HCT116 (cell line): ENCODE results near the gene FOXA2. TPM values are rescaled to one million over a fixed set of nuclear protein-coding genes. Genes with fewer than 3 reads are reported as not detected.

ENCODE experiments used
- ATAC-seq: fragments of 200-7000 bp; cut with Tn5 transposase; 2 replicates; pipeline ENCODE4 v1.9.1; 2020; ENCODE audit warnings: mild to moderate bottlenecking, moderate library complexity
- BruUV-seq: library from RNA; stranded (reverse); fragments of 400-500 nt; replicated peaks from 2 replicates; lab custom pipeline; 2021; lab: Mats Ljungman, UMichigan
- CTCF ChIA-PET: fragments of 300-600 bp; sonication (Branson Sonifier 250); formaldehyde crosslinking; loops from one replicate; lab custom pipeline; 2021; ENCODE audit warnings: antibody characterized with exemption; lab: Charles Lee
- POLR2A ChIA-PET: fragments of 300-600, 350-600 bp; sonication (Branson Sonifier 250); formaldehyde crosslinking; loops from one replicate; lab custom pipeline; 2021; ENCODE audit warnings: antibody characterized with exemption; lab: Charles Lee
- RAD21 ChIA-PET, 2 experiments: fragments of 300-600 bp; sonication (Branson Sonifier 250); formaldehyde crosslinking; loops; one replicate each; lab custom pipeline; 2023; ENCODE audit warnings: low total read pairs in 2 of 2; ENCODE audit not compliant: uncharacterized antibody in 2 of 2, unreplicated experiment in 2 of 2, low non-redundant PET in 1 of 2; lab: Charles Lee
- DNase-seq: peaks from one replicate; pipeline ENCODE4 v3.0.0-alpha.2; 2010; ENCODE audit warnings: low read depth, low spot score
- H2AFZ ChIP-seq: fragments of 200-600 bp; shearing (Covaris generic), sonication (generic); 2 replicates; pipeline ENCODE4 v1.6.1; 2017; ENCODE audit warnings: low read depth, mixed run types, mixed read lengths, antibody characterized with exemption, low read length; ENCODE audit not compliant: poor library complexity, severe bottlenecking
- H3K27ac ChIP-seq: 2 replicates; pipeline ENCODE4 v1.5.1; 2012; ENCODE audit warnings: low read depth, low read length
- H3K27me3 ChIP-seq: fragments of 200-600 bp; sonication (generic); 2 replicates; pipeline ENCODE4 v1.6.1; 2016; ENCODE audit warnings: mixed run types, low read length, mixed read lengths; ENCODE audit not compliant: insufficient read depth
- H3K36me3 ChIP-seq, 2 experiments: fragments of 200-500 bp in 1 of 2; fragments of 200-600 bp in 1 of 2; sonication (Bioruptor generic) in 1 of 2; sonication (generic) in 1 of 2; 2 replicates each; pipeline versions ENCODE4 v1.5.1 to v1.6.1; 2014 to 2016; ENCODE audit warnings: low read length in 2 of 2, inconsistent platforms in 1 of 2, mixed read lengths in 1 of 2, mixed run types in 1 of 2; ENCODE audit not compliant: insufficient read depth in 2 of 2, control insufficient read depth in 1 of 2
- H3K4me1 ChIP-seq, 2 experiments: fragments of 200-600 bp in 1 of 2; sonication (generic) in 1 of 2; 2 replicates each; pipeline versions ENCODE4 v1.5.1 to v1.6.1; 2012 to 2017; ENCODE audit warnings: low read length in 2 of 2, inconsistent platforms in 1 of 2, mild to moderate bottlenecking in 1 of 2, mixed read lengths in 1 of 2, mixed run types in 1 of 2, moderate library complexity in 1 of 2; ENCODE audit not compliant: insufficient read depth in 2 of 2, control insufficient read depth in 1 of 2
- H3K4me2 ChIP-seq: fragments of 200-600 bp; sonication (generic); 2 replicates; pipeline ENCODE4 v1.6.1; 2017; ENCODE audit warnings: mixed run types, low read length, mixed read lengths
- H3K4me3 ChIP-seq, 2 experiments: fragments of 200-600 bp in 1 of 2; sonication (generic) in 1 of 2; replicated peaks in 1 of 2; 2 replicates each; pipeline ENCODE4 v1.5.1; 2011 to 2016; ENCODE audit warnings: low read length in 2 of 2, control low read depth in 1 of 2, low read depth in 1 of 2, mild to moderate bottlenecking in 1 of 2, mixed read lengths in 1 of 2, mixed run types in 1 of 2
- H3K79me2 ChIP-seq: fragments of 200-600 bp; sonication (generic); 2 replicates; pipeline ENCODE4 v1.6.1; 2017; ENCODE audit warnings: mild to moderate bottlenecking, mixed run types, low read length, moderate library complexity, mixed read lengths; ENCODE audit not compliant: insufficient read depth
- H3K9ac ChIP-seq: fragments of 200-600 bp; sonication (generic); 2 replicates; pipeline ENCODE4 v1.6.1; 2016; ENCODE audit warnings: low read length, mixed read lengths
- H3K9me2 ChIP-seq: fragments of 200-600 bp; sonication (generic), shearing (Covaris generic); 2 replicates; pipeline ENCODE4 v1.6.1; 2017; ENCODE audit warnings: mixed run types, mild to moderate bottlenecking, moderate library complexity; ENCODE audit not compliant: insufficient read depth
- H3K9me3 ChIP-seq, 2 experiments: fragments of 200-500 bp in 1 of 2; fragments of 200-600 bp in 1 of 2; sonication (Bioruptor generic) in 1 of 2; sonication (generic) in 1 of 2; 2 replicates each; pipeline ENCODE4 v1.6.1; 2014 to 2017; ENCODE audit warnings: low read length in 2 of 2, mixed read lengths in 2 of 2, inconsistent platforms in 1 of 2, low read depth in 1 of 2, mild to moderate bottlenecking in 1 of 2, mixed run types in 1 of 2, moderate library complexity in 1 of 2; ENCODE audit not compliant: control insufficient read depth in 1 of 2, insufficient read depth in 1 of 2
- H4K20me1 ChIP-seq: fragments of 200-600 bp; sonication (generic), shearing (Covaris generic); 2 replicates; pipeline ENCODE4 v1.6.1; 2017; ENCODE audit warnings: mixed run types, mild to moderate bottlenecking, moderate library complexity; ENCODE audit not compliant: insufficient read depth
- ATF3 ChIP-seq: IDR thresholded peaks from 2 replicates; pipeline ENCODE4 v1.6.1; 2012
- POLR2AphosphoS5 ChIP-seq: IDR thresholded peaks from 2 replicates; pipeline ENCODE4 v1.6.1; 2011; ENCODE audit warnings: mild to moderate bottlenecking, low read depth, low read length, moderate library complexity
- RAD21 ChIP-seq: IDR thresholded peaks from 2 replicates; pipeline ENCODE4 v1.6.1; 2012; ENCODE audit warnings: low read depth, mild to moderate bottlenecking
- REST ChIP-seq: IDR thresholded peaks from 2 replicates; pipeline ENCODE4 v1.6.1; 2012; ENCODE audit warnings: low read depth
- YY1 ChIP-seq: IDR thresholded peaks from 2 replicates; pipeline ENCODE4 v1.6.1; 2011; ENCODE audit warnings: low read length, low read depth, moderate library complexity, mild to moderate bottlenecking; ENCODE audit not compliant: insufficient replicate concordance; ENCODE audit errors: extremely low read depth
- intact Hi-C: fragments of 100-400 bp; cut with micrococcal nuclease; formaldehyde crosslinking; loops from 2 replicates; pipeline ENCODE4 v1.10.0; 2022
- total RNA-seq: library from RNA; stranded (reverse); gene quantifications from one replicate; pipeline ENCODE4 v1.2.1, GENCODE V29; 2021; ENCODE audit not compliant: unreplicated experiment

Gene FOXA2
- total RNA-seq, 1 experiment from 2014 or later = 0.10 TPM

GRCh38 chr20:22619806-22620205, 35.4 kb upstream of the FOXA2 start:
- RAD21 ChIA-PET = no interaction called here

More at GRCh38 chr20:22619806-22620205, 35.4 kb upstream of the FOXA2 start:
- intact Hi-C loops = no loop called here
- peaks cover 26% of the 10 kb centered on the region for H3K27me3 ChIP-seq
- no peak overlapping the region for H3K4me2 ChIP-seq
- H3K27ac ChIP-seq = no peak overlapping the region
- no peaks in the 10 kb centered on the region for H4K20me1 ChIP-seq
- H3K36me3 ChIP-seq = no peaks in the 10 kb centered on the region
- no peaks in the 10 kb centered on the region for H3K9me3 ChIP-seq
- no peaks in the 10 kb centered on the region for H3K9me2 ChIP-seq
- TF ChIP-seq POLR2AphosphoS5 (no peak), YY1 (no peak), RAD21 (no peak), ATF3 (no peak), REST (no peak)
- ChIA-PET POLR2A (no interaction called here), CTCF (no interaction called here)
- no peak for ATAC-seq
- no peak overlapping the region for H2AFZ ChIP-seq
- H3K4me3 ChIP-seq = no peak overlapping the region
- no peaks in the 10 kb centered on the region for H3K79me2 ChIP-seq
- BruUV-seq = no TSS peak
- no peak overlapping the region for H3K9ac ChIP-seq
- H3K4me1 ChIP-seq = peaks cover 0 to 7% of the 10 kb centered on the region in 2 experiments; a peak in 1 of 4 replicates
- DNase-seq = no peak
